ENCODE measurements around the gene ELOVL2. TPM values are rescaled to one million over a fixed set of nuclear protein-coding genes. Genes with fewer than 3 reads are reported as not detected.

Gene ELOVL2
- total and polyA plus RNA-seq, 2 donors (not counting 1 experiment from before 2014, with no cell fraction given) = not detected

DNA sequence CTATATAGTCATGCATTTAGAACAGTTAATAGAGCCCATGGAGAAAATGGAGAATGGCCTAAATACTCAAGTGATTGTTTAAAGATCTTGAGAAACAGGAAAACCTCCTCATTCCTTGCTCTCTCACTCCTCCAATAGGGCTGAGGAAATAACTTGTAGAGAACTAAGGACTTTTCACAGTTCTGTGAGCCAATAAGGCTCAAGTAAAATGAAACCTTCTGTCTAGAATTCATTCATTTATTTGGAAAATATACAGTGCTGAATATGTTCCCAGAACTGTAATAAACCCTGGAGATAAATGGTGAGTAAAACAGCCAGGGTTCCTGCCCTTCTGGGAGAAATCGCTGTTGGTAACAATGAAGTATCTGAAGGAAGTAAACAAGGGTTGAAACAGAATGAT, 35.3 kb downstream of the ELOVL2 start:
- Histone ChIP-seq H3K4me3 (ENCODE audit: control extremely low read depth in 1 of 5, extremely low read depth in 1 of 5, insufficient read depth in 1 of 5, low read depth in 2 of 5, low read length in 4 of 5) (no peak overlapping the region), H3K9ac (ENCODE audit: low read length) (no peak overlapping the region), H2AFZ (ENCODE audit: insufficient read depth, low read depth, low read length, poor library complexity, severe bottlenecking) (no peak overlapping the region), H3K27ac (ENCODE audit: low read length in 2 of 2) (no peak overlapping the region), H3K36me3 (replicated peaks in 1 of 2; ENCODE audit: control extremely low read depth in 1 of 2, control insufficient read depth in 1 of 2, extremely low read depth in 1 of 2, insufficient read depth in 2 of 2, low read length in 1 of 2) (no peaks in the 10 kb centered on the region), H3K79me2 (ENCODE audit: control insufficient read depth, insufficient read depth, low read length) (no peaks in the 10 kb centered on the region), H3K4me2 (replicated peaks; ENCODE audit: low read depth, low read length, poor library complexity, severe bottlenecking) (no peak overlapping the region), H3K4me1 (ENCODE audit: control insufficient read depth in 2 of 2, insufficient read depth in 2 of 2, low read length in 2 of 2) (no peaks in the 10 kb centered on the region), H4K20me1 (ENCODE audit: control insufficient read depth, insufficient read depth, low read length, poor library complexity, severe bottlenecking) (no peaks in the 10 kb centered on the region), H3K27me3 (replicated peaks in 1 of 4; ENCODE audit: control extremely low read depth in 1 of 4, control insufficient read depth in 3 of 4, insufficient read depth in 4 of 4, low read length in 3 of 4) (no peaks in the 10 kb centered on the region), H3K9me3 (ENCODE audit: control extremely low read depth in 1 of 3, control insufficient read depth in 2 of 3, insufficient read depth in 1 of 3, low read length in 2 of 3) (no peaks in the 10 kb centered on the region)
- Mint-ChIP-seq H3K4me3 (no peak overlapping the region), H3K9me3 (ENCODE audit: insufficient read depth) (no peaks in the 10 kb centered on the region), H3K27me3 (peaks cover 13% of the 10 kb centered on the region), H3K27ac (no peak overlapping the region), H3K4me1 (no peaks in the 10 kb centered on the region)
- WGBS (ENCODE audit: insufficient coverage) = 100% methylated on average over 1 of the region's 1 CpG
- no peak for ATAC-seq (ENCODE audit: low read depth)
- intact Hi-C loops (cut with micrococcal nuclease) = no loop called here
- CTCF ChIA-PET = no interaction called here
- no peak for TF ChIP-seq EZH2 (IDR thresholded peaks at IDR 0.05; ENCODE audit: borderline replicate concordance, insufficient read depth, low read depth, low read length, poor library complexity, severe bottlenecking)
- DNase-seq = no peak
- POLR2A ChIA-PET = interaction anchor here (0.6 kb wide), 1 partner anchor 18 kb away, joined by 3 read pairs; no protein-coding TSS in a partner anchor

GRCh38 chr6:11007715-11008608, 36.1 kb downstream of the ELOVL2 start:
- WGBS (ENCODE audit: insufficient coverage) = 92% methylated on average over 7 of the region's 10 CpGs
- no peak overlapping the region for H3K4me2 ChIP-seq (replicated peaks; ENCODE audit: low read depth, low read length, poor library complexity, severe bottlenecking)

More at GRCh38 chr6:11007715-11008608, 36.1 kb downstream of the ELOVL2 start:
- no peak overlapping the region for H3K9ac ChIP-seq (ENCODE audit: low read length)
- DNase-seq (no peak), ATAC-seq (ENCODE audit: low read depth) (no peak)
- peaks cover 0 to 2% (median 0%) of the 10 kb centered on the region in 3 donors for H3K9me3 ChIP-seq (ENCODE audit: control extremely low read depth in 1 of 3, control insufficient read depth in 2 of 3, insufficient read depth in 1 of 3, low read length in 2 of 3)
- ChIA-PET CTCF (no interaction called here), POLR2A (interaction anchor here (0.6 kb wide), 1 partner anchor 19 kb away, joined by 3 read pairs; no protein-coding TSS in a partner anchor)
- H3K4me3 ChIP-seq (ENCODE audit: control extremely low read depth in 1 of 5, extremely low read depth in 1 of 5, insufficient read depth in 1 of 5, low read depth in 2 of 5, low read length in 4 of 5) = no peak overlapping the region
- Mint-ChIP-seq H3K27ac (no peak overlapping the region), H3K9me3 (ENCODE audit: insufficient read depth) (no peaks in the 10 kb centered on the region), H3K4me1 (no peaks in the 10 kb centered on the region), H3K27me3 (peaks cover 11% of the 10 kb centered on the region), H3K4me3 (no peak overlapping the region)
- no peaks in the 10 kb centered on the region for H3K4me1 ChIP-seq (ENCODE audit: control insufficient read depth in 2 of 2, insufficient read depth in 2 of 2, low read length in 2 of 2)
- H3K27ac ChIP-seq (ENCODE audit: low read length in 2 of 2) = no peak overlapping the region
- H3K36me3 ChIP-seq (replicated peaks in 1 of 2; ENCODE audit: control extremely low read depth in 1 of 2, control insufficient read depth in 1 of 2, extremely low read depth in 1 of 2, insufficient read depth in 2 of 2, low read length in 1 of 2) = no peaks in the 10 kb centered on the region
- H2AFZ ChIP-seq (ENCODE audit: insufficient read depth, low read depth, low read length, poor library complexity, severe bottlenecking) = no peak overlapping the region
- no peaks in the 10 kb centered on the region for H3K79me2 ChIP-seq (ENCODE audit: control insufficient read depth, insufficient read depth, low read length)
- no peak for TF ChIP-seq EZH2 (IDR thresholded peaks at IDR 0.05; ENCODE audit: borderline replicate concordance, insufficient read depth, low read depth, low read length, poor library complexity, severe bottlenecking)
- no peak for TF ChIP-seq CTCF (IDR thresholded peaks at IDR 0.05)
- H3K27me3 ChIP-seq (replicated peaks in 1 of 4; ENCODE audit: control extremely low read depth in 1 of 4, control insufficient read depth in 3 of 4, insufficient read depth in 4 of 4, low read length in 3 of 4) = no peaks in the 10 kb centered on the region
- no peaks in the 10 kb centered on the region for H4K20me1 ChIP-seq (ENCODE audit: control insufficient read depth, insufficient read depth, low read length, poor library complexity, severe bottlenecking)
- intact Hi-C loops (cut with micrococcal nuclease) = no loop called here

Measured in B cell (primary cell).